GM18870 (cell line): Measurements from ENCODE around the gene VWF.

Experiments used
- ATAC-seq: cut with Tn5 transposase; IDR thresholded peaks from one replicate; pipeline ENCODE4 v1.9.1; 2021; ENCODE audit warnings: moderate library complexity; ENCODE audit not compliant: unreplicated experiment

VWF gene

GRCh38 chr12:6061660-6062059 is 62.8 kb downstream of the VWF start:
- ATAC-seq: no peak

DNA sequence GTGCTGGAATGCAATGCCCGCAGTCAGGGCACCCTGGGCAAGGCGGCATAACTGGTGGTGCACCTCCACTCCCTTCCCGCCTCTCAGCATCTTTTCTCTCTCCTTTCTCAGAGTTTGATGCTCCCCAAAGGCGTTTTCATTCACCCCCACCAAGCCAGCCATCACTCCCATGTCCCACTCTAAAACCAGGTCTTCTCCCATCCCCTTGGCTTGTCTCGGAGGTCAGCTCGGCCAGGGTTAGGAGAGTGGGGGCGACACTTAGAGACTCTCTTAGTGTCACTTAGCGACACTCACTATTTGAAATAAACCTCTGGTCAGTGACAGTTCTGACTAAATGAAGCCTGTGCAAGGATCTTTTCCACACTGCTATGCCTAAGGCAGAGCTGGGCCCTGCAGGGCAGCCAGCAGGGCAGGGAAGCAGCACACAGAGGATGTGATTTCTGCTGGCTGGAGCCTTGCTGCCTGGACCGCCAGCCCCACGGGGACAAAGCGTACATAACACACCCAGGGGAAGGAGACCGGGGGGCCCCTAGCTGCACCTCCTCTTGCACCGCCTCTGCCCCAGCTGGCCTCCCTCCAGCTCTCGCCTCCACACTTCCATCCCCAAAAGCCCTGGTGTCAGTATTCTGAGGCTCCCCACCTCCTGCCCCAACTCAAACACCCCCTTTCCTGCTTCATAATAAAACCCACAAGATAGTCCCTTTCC is 64.5 kb downstream of the VWF start:
- no peak for ATAC-seq

DNA sequence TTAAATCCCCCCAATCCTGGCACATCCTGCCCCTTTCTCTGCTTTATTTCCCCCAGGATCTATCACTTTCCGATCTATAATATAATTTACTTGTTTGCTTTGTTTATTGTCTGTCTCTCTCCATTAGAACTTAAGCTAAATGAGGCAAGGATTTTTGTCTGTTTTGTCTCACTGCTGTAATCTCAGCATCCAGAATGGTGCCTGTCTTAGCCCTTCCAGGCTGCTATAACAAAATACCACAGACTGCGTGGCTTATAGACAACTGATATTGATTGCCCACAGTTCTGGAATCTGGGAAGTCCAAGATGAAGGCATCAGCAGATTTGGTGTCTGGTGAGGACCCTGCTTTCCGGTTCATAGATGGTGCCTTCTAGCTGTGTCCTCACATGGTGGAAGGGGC is 65.2 kb downstream of the VWF start:
- ATAC-seq: no peak

DNA sequence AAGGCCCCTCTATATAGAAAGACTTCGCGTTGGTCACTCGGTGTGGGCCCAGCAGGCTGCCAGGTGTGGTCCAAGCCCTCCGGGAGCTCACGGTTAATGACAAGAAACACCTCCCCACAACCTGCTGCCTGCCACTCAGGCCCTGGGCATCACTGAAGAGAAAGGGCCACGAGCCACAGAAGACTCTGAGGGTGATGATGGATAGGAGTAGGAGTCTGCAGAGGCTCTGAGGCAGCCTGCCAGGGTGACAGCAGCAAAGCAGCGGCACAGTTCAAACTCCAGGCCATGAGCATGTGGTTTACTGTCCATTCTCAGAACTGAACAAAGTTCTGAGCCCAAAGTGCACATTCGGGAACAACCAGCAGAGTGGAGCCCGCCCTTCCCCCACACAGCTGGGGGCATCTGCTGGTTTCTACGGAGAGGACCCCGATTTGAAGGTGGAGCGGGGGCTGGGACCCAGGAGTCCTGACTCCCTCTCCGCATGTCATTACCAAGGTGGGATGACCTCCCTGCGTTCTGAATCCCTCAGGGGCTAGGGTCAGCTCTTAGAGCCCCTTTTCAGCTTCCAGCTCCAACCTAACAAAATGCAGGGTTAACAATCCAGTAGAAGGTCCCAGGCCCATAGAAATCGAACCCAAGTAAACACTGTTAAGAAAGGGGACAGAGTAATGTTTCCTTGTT is 65.8 kb downstream of the VWF start:
- ATAC-seq: no peak

DNA sequence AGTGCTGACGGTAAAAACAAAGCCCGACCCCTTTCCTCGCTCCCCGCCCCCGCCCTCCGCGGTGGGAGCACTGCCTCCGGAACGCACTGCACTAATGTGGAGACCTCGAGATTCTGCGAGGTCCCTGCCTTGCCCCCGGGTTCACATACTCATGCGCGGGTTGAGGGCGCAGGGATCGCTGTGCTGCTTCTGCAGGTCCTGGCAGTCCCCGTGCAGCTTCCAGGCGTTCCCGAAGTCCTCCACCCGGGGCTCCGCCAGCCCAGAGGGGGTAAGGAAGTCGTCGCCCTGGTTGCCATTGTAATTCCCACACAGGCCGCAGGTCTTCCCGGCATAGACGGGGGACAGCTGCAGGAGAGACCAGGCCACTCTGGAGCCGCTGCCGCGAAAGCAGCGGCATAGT is 66.8 kb downstream of the VWF start:
- no peak for ATAC-seq

DNA sequence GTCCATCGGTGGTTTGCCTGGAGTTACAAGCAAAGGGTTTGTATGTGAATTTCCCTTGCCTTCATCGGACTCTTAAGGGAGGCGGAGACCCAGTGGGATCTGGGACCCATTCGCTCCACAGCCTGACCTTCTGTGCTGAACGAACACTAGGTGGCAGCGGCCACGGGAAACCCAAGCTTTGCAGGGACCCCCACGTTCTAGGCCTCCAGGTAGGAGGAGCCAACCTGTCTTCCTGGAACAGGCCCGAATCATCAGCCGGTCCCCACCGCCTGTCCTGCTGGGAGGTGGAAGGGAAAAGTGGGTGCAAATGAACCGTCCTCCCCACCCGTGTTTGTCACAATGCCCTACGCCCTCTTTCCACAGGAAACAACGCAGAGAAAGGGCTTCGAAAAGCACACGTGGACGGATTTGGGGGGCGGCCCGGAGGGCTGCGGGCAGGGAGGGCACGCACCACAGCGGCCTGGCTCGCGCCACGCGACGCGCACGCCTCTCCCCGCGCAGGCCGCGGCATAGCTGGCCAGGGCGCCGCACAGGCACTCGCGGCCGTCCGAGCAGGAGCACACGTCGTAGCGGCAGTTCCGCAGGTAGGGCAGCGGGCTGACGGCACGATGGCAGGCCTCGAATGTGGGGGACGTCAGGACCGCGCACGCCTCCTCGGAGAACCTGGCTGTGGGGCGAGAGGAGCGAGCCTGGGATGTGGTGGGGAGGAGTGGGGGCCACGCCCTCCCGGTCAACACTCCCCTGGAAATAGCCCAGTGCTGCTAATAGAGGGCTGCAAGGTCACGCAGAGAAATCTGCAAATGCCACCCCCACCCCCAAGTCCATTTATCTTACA is 67.8 kb downstream of the VWF start:
- ATAC-seq: no peak

- ATAC-seq: no peak
Measured at GRCh38 chr12:6053541-6053940, 70.9 kb downstream of the VWF start.

DNA sequence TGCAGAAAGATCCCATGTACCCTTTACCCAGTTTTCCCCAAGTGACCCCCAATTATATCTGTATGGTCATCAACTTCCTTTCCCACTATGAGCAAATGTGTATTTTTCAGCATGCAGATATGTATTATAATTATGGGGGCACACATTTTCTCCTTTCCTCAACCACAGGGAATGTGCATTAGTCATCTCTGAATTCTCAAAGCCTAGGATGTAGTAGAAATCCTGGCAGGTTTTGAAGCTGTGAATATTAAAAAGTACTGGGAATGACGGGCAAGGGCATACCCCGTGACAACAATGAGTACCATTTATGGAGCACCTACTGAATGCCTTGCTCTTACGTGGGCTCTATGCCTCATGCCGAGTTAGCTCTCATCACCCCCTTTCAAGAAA is 71.5 kb downstream of the VWF start:
- ATAC-seq: no peak

GRCh38 chr12:6052206-6052939 is 72.1 kb downstream of the VWF start:
- no peak for ATAC-seq

DNA sequence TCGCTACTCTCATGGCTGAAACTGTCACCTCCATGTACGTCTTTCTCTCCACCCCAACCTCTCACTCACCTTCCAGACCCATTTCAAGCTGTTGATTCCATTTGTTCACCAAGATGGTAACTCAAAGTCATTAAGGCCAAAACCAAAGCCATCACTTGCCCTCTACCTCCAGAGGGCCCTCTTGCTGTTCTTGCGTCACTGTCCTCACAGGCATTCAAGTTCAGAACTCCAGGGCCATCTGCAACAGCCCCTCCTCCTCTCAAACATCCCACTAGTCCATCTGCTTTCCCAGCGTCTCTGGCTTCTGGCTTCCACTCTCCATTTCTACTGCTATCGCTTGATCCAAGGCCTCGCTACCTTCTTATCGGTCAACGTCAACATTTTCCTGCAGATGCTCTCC is 74.5 kb downstream of the VWF start:
- no peak for ATAC-seq

- ATAC-seq: no peak
Measured at GRCh38 chr12:6049587-6049986, 74.9 kb downstream of the VWF start.

DNA sequence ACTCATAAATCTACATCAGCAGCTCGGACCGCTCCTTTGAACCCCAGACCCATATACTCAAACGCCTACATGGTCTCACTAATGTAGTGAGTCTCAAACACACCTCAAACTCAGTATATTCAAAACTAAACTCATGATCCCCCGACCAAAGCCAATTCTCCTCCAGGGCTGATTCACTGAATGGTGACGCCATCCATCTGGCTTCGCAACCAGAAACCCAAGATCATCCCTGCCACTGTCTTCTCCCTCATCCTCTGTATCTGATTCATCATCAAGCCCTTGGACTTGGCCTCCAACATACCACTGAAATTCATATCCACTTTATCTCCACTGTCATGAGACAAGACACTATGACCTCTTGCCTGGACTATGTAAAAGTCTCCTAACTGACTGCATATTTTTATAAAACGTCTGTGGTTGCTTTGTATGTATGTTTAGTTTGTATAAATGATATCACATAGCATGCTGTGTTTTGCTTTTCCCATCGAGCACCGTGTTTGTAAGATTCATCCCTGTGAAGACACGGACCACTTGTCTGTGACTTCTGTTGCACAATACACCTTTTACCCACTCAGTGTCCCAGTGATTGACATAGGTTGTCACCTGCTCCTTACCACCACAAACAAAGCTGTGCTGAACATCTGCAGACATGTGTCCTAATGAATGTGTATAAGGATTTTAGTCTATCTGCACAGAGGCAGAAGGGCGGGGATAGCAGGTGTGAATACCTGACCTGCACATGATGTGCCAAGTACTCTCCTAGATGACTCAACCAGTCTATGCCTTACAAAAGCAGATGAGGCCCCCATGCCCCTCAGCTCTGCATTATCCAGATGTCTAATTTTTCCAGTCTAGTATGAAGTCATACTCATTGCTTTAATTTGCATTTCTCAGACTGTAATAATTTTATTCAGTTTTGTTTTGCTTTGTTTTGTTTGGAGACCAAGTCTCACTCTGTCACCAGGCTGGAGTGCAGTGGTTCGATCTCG is 76.9 kb downstream of the VWF start:
- ATAC-seq: no peak

DNA sequence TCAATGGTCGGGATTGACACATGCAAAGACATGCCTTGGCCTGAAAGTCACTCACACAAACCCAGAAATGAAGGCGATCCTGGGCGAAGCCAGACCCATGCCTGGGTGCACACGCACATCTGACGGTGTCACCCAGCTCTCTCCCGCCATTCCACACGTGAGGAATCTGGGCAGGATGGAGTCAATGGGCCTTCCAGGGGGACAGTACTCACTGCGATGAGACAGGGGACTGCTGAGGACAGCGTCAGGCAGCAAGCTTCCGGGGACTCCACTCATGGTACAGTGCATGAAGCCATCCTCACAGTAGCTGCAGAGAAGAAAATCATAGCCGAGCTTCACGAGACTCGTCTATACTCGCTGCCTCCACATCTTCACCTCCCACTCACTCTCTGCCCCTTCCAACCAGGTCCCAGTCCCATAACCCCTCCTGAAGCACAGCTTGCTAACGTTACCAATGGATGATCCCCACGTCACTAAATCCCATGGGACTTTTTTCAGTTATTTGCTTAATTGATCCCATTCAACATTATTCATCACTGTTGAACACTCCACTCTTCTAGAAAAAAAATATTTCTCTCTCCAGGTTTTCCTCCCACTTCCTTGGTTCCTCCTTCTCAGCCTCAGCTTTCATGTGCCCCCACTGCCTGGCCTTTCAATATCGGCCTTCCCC is 77.8 kb downstream of the VWF start:
- no peak for ATAC-seq

DNA sequence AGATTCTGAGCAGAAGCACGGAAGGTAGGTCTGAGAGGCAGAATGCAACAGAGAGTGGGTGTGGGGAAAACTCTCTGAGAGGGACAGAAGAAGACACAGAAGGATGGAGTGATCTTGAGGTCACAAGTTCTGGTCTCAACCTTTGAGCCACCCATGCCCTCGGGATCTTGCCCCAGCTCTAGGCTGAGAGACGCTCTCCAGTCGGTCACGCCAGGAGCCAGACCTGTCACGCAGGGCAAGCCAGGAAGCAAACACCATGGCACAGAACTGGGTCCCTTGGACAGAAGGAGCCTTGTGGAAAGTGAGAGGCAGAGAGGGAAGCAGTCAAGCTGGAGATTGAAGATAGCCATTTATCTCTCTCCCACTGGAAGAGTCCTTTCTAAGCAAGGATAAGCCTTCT is 79.0 kb downstream of the VWF start:
- ATAC-seq: no peak

DNA sequence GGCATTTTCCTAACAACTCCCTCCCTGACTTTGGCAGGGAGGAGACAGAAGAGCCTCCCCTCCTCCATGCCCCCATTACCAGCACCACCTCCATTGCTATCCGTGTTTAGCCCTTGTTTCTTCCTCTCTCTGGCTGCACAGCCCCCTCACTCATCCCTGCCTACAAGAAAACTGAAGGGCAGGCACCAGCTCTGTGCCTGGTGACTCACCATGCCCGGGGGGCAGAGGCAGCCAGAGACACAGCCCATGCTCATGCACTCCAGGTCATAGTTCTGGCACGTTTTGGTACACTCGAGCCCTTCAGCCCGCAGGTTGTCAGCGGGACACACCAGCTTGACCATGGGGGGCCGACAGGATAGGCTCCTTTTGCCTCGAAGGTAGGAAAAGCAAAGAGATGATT is 80.4 kb downstream of the VWF start:
- no peak for ATAC-seq

GRCh38 chr12:6042446-6042845 is 82.0 kb downstream of the VWF start:
- ATAC-seq: no peak

DNA sequence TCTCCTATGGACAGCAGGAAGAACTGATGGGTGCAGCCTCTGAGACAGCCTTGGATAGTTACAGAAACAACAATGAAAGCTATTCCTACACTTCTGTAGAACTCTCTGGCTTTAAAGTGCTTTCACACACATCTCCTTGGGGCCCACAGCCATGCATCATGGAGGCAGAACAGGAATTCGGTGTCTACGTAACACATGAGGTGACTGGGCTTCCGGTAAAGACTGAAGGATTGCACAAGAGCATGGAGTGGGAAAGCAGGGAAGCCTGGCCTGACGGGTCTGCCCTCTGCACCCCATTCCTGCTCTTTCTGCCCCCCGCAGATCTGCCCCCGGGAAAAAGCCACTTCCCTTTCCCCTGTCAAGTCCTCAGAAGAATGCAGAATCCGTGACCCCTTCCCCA is 82.6 kb downstream of the VWF start:
- no peak for ATAC-seq

GRCh38 chr12:6040815-6041214 is 83.7 kb downstream of the VWF start:
- ATAC-seq: no peak

DNA sequence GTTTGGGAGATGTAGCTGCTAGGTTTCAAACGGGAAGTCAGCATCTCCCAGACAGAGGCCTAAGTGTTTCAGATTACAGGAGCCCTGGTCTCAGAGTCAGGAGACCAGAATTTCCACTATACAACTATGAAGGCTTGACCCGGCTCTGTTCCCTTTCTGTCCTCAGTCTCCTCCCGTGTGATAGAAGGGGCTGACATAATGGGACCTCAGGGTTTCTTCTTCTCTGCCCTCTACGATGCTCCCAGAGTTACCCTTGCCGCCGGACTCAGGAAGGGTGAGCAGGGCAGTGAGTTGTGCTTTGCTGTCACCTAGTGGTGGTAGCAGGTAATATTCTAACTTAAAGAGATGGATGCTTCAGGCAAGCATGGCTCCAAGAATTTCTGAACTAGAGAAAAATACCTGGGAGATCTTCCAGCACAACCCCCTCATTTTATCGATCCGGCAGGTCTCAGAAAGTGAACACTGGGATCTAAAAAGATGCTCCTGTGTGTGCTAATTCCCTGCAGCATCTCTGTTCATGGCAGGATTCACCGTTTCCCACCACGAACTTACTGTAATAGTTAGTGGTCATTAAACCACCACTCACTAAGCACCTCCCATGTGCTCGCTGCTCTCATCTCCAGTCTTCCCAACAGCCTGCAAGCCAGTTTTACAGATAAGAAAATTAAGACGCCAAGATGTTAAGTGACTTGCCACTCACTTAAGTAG is 84.4 kb downstream of the VWF start:
- no peak for ATAC-seq
